ENCODE results near the gene SPINK8.
"Not testable (repeated sequence)": the region's sequence is repeated elsewhere in the genome, so short reads cannot be mapped to it uniquely, and the experiment has no call there.

Gene SPINK8

DNA sequence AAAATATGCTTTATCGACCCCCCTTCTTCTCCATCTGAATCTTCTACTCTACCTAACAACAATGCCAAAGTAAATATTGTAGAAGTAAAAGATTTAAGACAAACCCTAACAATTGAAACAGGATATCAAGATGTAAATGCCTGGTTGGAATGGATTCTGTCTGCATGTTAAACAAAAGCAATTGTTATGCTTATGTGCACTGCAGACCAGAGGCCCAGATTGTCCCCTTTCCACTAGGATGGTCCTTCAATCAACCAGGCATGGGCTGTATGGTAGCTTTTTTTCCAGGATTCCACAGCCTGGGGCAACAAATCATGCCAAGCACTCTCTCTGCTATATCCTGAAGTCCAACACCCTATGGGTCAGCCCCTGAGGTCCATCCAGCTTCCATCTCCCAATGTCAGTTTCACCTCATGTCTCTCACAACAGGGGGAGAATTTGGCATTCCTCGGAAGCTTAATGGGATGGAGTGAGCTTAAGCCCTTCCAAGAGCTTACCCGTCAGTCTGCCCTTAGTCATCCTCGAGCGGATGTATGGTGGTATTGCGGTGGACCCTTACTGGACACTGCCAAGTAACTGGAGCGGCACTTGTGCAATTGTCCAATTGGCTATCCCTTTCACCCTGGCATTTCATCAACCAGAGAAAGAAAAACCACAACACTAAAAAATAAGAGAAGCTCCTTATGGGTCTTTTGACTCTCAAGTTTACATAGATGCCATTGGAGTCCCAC lies 56.4 kb downstream of the SPINK8 start:
- DNase-seq (ENCODE audit: low spot score), result no peak

GRCh38 chr3:48275287-48276027 lies 58.0 kb downstream of the SPINK8 start:
- DNase-seq (ENCODE audit: low spot score), result no peak

GRCh38 chr3:48274452-48274851 lies 59.0 kb downstream of the SPINK8 start:
- no peak for DNase-seq (ENCODE audit: low spot score)

DNA sequence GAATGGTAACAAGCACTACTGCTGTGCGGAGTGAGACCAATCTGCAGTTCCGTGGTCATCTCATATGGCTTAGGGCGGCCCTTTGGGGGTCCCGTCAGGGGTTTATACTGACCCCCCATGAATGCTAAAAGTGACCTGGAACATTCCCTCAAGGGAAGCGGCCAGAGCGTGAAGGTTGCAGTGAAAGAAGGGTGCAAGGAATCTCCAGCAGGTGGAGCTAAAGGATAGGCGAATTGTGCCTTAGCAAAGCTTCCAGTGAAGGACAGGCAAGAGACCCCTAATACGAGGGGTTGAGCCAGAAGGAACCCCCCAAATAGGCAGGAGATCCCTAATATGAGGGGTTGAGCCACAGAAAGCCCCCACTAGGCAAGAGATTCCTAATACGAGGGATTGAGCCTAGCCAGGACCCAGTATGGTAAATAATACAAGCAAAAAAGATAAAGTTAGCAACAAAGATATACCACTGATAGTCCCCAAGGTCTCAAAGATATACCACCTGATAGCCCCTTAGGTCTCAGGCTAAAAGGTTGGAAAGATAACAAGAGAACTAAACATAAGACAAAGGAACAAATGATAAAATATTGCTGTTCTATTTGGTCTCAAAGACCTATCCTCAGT lies 59.8 kb downstream of the SPINK8 start:
- peak; percentile 70 for DNase-seq (ENCODE audit: low spot score)

- no peak for DNase-seq (ENCODE audit: low spot score)
These were observed 61.5 kb downstream of the SPINK8 start for GRCh38 chr3:48271763-48272498.

GRCh38 chr3:48271223-48271622 lies 62.2 kb downstream of the SPINK8 start:
- not testable (repeated sequence) for DNase-seq (ENCODE audit: low spot score)

GRCh38 chr3:48270306-48270705 lies 63.2 kb downstream of the SPINK8 start:
- no peak for DNase-seq (ENCODE audit: low spot score)

- DNase-seq (ENCODE audit: low spot score), result no peak
These were observed 63.9 kb downstream of the SPINK8 start for GRCh38 chr3:48269592-48269991.

DNA sequence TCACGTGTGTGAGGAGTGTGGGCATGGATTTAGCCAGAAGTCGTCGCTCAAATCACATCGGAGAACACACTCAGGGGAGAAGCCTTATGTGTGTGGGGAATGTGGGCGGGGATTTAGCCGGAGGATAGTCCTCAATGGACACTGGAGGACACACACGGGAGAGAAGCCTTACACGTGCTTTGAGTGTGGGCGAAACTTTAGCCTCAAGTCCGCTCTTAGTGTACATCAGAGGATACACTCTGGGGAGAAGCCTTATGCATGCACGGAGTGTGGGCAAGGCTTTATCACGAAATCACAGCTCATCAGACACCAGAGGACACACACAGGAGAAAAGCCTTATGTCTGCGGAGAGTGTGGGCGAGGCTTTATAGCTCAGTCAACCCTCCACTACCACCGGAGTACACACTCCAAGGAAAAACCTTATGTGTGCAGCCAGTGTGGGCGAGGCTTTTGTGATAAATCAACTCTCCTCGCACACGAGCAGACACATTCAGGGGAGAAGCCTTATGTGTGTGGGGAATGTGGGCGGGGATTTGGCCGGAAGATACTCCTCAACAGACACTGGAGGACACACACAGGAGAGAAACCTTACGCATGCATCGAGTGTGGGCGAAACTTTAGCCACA lies 64.4 kb downstream of the SPINK8 start:
- DNase-seq (ENCODE audit: low spot score), result no peak

- DNase-seq (ENCODE audit: low spot score), result no peak
These were observed 65.0 kb downstream of the SPINK8 start for GRCh38 chr3:48268381-48268935.

DNA sequence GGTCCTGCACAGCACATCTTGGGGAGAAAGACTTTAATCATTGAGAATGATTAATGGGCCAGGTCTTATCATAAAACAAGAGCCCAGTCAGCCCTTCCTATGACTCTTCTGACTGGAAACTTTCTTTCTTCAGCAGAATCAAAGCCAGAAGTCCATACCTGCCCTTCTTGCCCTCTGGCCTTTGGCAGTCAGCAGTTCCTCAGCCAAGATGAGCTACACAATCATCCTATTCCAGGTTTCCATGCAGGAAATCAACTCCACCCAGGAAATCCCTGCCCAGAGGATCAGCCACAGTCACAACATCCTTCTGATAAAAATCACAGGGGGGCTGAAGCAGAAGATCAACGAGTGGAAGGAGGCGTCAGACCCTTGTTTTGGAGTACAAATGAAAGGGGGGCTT lies 65.7 kb downstream of the SPINK8 start:
- no peak for DNase-seq (ENCODE audit: low spot score)

- DNase-seq (ENCODE audit: low spot score), result no peak
These were observed 74.9 kb downstream of the SPINK8 start for GRCh38 chr3:48258530-48258929.
